Suprapubic skin (tissue), 3 donors: ENCODE measurements around the gene REXO1.

Experiments used
- POLR2A ChIP-seq, 2 donors: fragments of 450-650 bp; IDR thresholded peaks; one replicate each; pipeline ENCODE4 v1.6.1; 2017; ENCODE audit warnings: antibody characterized with exemption in 2 of 2, mild to moderate bottlenecking in 2 of 2, moderate library complexity in 2 of 2
- TF ChIP-seq, protein P1 (sequence below), 2 donors: fragments of 200-600 bp in 1 of 2; fragments of 450-650 bp in 1 of 2; sonication (generic) in 1 of 2; IDR thresholded peaks; one replicate each; pipeline ENCODE4 v1.5.1; 2016 to 2019; ENCODE audit warnings: antibody characterized with exemption in 2 of 2, mild to moderate bottlenecking in 1 of 2, moderate library complexity in 1 of 2

DNA sequence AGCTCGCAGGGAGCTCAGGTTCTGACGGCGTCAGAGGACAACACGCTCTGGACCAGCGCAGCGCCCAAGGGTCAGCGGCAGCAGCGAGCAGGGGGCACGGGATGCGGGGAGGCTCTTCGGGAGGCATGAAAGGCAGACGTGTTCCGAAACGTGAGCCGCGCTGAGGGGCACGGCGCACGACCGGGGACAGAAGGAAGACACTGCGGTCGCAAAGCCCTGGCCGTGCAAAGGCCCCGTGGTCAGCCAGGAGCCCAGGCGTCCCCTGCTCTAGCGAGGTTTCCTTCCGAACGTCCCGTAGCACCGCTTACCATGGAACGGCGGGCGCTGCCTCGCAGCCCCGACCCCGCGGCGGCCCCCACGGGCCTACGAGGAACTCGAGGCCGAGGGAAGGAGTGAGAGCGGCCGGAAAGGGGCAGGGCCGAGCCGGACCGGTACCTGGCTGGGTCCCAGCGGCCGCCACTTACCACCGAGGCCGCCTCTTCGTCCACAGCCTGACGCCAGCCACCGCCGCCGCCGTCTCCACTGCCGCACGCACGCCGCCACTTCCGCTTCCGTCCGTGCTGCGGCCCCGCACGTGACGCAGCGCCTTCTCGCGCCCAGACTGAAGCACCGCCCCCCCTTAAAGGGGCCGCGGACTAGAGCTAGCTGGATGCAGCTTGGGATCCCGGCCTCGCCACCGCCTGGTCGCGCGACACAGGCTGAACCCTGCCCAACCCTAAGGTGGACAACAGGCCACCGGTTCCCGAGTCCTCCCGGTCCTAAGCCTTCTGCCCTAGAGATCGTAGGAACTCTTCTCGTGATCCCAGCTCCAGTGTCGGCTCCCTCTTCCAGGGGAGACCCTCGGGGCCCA is 27.6 kb upstream of the REXO1 start:
- TF ChIP-seq, protein P1, sequence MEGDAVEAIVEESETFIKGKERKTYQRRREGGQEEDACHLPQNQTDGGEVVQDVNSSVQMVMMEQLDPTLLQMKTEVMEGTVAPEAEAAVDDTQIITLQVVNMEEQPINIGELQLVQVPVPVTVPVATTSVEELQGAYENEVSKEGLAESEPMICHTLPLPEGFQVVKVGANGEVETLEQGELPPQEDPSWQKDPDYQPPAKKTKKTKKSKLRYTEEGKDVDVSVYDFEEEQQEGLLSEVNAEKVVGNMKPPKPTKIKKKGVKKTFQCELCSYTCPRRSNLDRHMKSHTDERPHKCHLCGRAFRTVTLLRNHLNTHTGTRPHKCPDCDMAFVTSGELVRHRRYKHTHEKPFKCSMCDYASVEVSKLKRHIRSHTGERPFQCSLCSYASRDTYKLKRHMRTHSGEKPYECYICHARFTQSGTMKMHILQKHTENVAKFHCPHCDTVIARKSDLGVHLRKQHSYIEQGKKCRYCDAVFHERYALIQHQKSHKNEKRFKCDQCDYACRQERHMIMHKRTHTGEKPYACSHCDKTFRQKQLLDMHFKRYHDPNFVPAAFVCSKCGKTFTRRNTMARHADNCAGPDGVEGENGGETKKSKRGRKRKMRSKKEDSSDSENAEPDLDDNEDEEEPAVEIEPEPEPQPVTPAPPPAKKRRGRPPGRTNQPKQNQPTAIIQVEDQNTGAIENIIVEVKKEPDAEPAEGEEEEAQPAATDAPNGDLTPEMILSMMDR (IDR thresholded peaks at IDR 0.05): no peak
- TF ChIP-seq POLR2A (IDR thresholded peaks at IDR 0.05): peak; percentile 13 to 83
